Breast epithelium (tissue), 3 donors: Measurements from ENCODE around the gene TMCC3.

ENCODE experiments used
- CTCF ChIP-seq, 3 donors: fragments of 450-650 bp; IDR thresholded peaks; one replicate each; pipeline ENCODE4 v1.5.1; 2016 to 2017; ENCODE audit warnings: antibody characterized with exemption in 3 of 3, mild to moderate bottlenecking in 3 of 3, moderate library complexity in 3 of 3
- POLR2A ChIP-seq: fragments of 450-650 bp; IDR thresholded peaks from one replicate; pipeline ENCODE4 v1.6.1; 2016; ENCODE audit warnings: antibody characterized with exemption, mild to moderate bottlenecking, moderate library complexity
- POLR2AphosphoS5 ChIP-seq, 3 donors: sonication (generic); formaldehyde crosslinking; IDR thresholded peaks; one replicate each; pipeline ENCODE4 v1.6.1; 2017; ENCODE audit warnings: antibody characterized with exemption in 3 of 3

GRCh38 chr12:94674051-94674451 lies 23.7 kb upstream of the TMCC3 start:
- TF ChIP-seq CTCF (IDR thresholded peaks at IDR 0.05) (no peak), POLR2A (no peak), POLR2AphosphoS5 (IDR thresholded peaks at IDR 0.05) (no peak)
